Neural progenitor cell (in vitro differentiated cells): ENCODE data around the gene TBX5.

Experiments
- EZH2 ChIP-seq: fragments of 200-600 bp; sonication (generic); IDR thresholded peaks from 2 replicates; pipeline ENCODE4 v1.6.1; 2017; ENCODE audit warnings: antibody characterized with exemption, mild to moderate bottlenecking, moderate library complexity
- EZH2phosphoT487 ChIP-seq: fragments of 200-600 bp; sonication (generic); IDR thresholded peaks from 2 replicates; pipeline ENCODE4 v1.6.1; 2017; ENCODE audit warnings: antibody characterized with exemption
- TF ChIP-seq, protein P1 (sequence below): fragments of 200-600 bp; sonication (generic); IDR thresholded peaks from 2 replicates; pipeline ENCODE4 v1.5.1; 2017; ENCODE audit warnings: antibody characterized with exemption, mild to moderate bottlenecking

DNA sequence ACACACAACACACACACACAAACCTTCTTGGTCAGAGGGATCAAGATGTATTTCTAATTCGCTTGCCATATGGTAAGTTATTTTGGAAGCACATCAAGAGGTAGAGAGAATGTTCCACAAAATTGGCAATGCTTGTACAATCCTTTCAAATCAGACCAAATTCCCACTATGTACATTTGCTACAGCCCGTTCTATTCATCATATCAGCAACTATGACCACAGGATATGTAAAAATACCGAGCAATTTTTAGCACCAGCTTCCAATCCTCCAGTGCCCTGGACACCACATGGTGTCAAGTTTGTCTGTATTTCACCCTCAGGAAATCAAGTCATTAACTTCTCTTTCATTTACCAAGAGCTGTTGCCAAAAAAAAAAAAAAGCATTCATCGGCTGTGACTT lies 21.2 kb downstream of the TBX5 start:
- TF ChIP-seq, protein P1, sequence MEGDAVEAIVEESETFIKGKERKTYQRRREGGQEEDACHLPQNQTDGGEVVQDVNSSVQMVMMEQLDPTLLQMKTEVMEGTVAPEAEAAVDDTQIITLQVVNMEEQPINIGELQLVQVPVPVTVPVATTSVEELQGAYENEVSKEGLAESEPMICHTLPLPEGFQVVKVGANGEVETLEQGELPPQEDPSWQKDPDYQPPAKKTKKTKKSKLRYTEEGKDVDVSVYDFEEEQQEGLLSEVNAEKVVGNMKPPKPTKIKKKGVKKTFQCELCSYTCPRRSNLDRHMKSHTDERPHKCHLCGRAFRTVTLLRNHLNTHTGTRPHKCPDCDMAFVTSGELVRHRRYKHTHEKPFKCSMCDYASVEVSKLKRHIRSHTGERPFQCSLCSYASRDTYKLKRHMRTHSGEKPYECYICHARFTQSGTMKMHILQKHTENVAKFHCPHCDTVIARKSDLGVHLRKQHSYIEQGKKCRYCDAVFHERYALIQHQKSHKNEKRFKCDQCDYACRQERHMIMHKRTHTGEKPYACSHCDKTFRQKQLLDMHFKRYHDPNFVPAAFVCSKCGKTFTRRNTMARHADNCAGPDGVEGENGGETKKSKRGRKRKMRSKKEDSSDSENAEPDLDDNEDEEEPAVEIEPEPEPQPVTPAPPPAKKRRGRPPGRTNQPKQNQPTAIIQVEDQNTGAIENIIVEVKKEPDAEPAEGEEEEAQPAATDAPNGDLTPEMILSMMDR = no peak
- TF ChIP-seq EZH2 (no peak), EZH2phosphoT487 (no peak)
